Karpas-422 (cell line): Measurements from ENCODE around the gene GSK3A. TPM values are rescaled to one million over a fixed set of nuclear protein-coding genes. Genes with fewer than 3 reads are reported as not detected.
"Not testable (repeated sequence)": the region's sequence is repeated elsewhere in the genome, so short reads cannot be mapped to it uniquely, and the experiment has no call there.

Experiments used
- DNase-seq: peaks from one replicate; pipeline ENCODE4 v3.0.0-alpha.2; 2015
- H2AFZ ChIP-seq: fragments of 200-600 bp; sonication (generic); 2 replicates; pipeline ENCODE4 v1.6.1; 2014; ENCODE audit warnings: antibody characterized with exemption, low read length, mixed read lengths
- H3K27ac ChIP-seq: fragments of 200-600 bp; sonication (generic); 2 replicates; pipeline ENCODE4 v1.5.1; 2014; ENCODE audit warnings: mild to moderate bottlenecking, low read length, moderate library complexity
- H3K27me3 ChIP-seq: fragments of 200-600 bp; sonication (generic); 2 replicates; pipeline ENCODE4 v1.6.1; 2014; ENCODE audit warnings: low read length, mixed read lengths
- H3K36me3 ChIP-seq: fragments of 200-600 bp; sonication (generic); 2 replicates; pipeline ENCODE4 v1.6.1; 2014; ENCODE audit warnings: low read length, mixed read lengths; ENCODE audit not compliant: insufficient read depth
- H3K4me1 ChIP-seq: fragments of 200-600 bp; sonication (generic); 2 replicates; pipeline ENCODE4 v1.6.1; 2014; ENCODE audit warnings: mild to moderate bottlenecking, low read length, mixed read lengths
- H3K4me2 ChIP-seq: fragments of 200-600 bp; sonication (generic); 2 replicates; pipeline ENCODE4 v1.6.1; 2014; ENCODE audit warnings: low read length, low read depth, mild to moderate bottlenecking; ENCODE audit not compliant: poor library complexity, severe bottlenecking
- H3K4me3 ChIP-seq: fragments of 200-600 bp; sonication (generic); 2 replicates; pipeline ENCODE4 v1.5.1; 2014; ENCODE audit warnings: mild to moderate bottlenecking, antibody characterized with exemption, low read length, mixed read lengths
- H3K79me2 ChIP-seq: fragments of 200-600 bp; sonication (generic); 2 replicates; pipeline ENCODE4 v1.6.1; 2014; ENCODE audit warnings: mild to moderate bottlenecking, low read length, mixed read lengths
- H3K9ac ChIP-seq: fragments of 200-600 bp; sonication (generic); 2 replicates; pipeline ENCODE4 v1.6.0; 2014; ENCODE audit warnings: low read length
- H3K9me2 ChIP-seq: fragments of 200-600 bp; sonication (generic), shearing (Covaris generic); replicated peaks from 2 replicates; pipeline ENCODE4 v1.6.0; 2014; ENCODE audit warnings: mild to moderate bottlenecking, low read length, moderate library complexity; ENCODE audit not compliant: insufficient read depth
- H3K9me3 ChIP-seq: fragments of 300-700, 200-600 bp; sonication (generic); 2 replicates; pipeline ENCODE4 v1.6.1; 2014; ENCODE audit warnings: low read length, mixed read lengths
- H4K20me1 ChIP-seq: fragments of 200-600 bp; sonication (generic); 2 replicates; pipeline ENCODE4 v1.6.1; 2014; ENCODE audit warnings: mild to moderate bottlenecking, antibody characterized with exemption, low read length, low read depth; ENCODE audit not compliant: insufficient read depth
- total RNA-seq: library from RNA; depleted of rRNA; stranded (reverse); fragments of >200 nt; shearing (Covaris generic); gene quantifications from 2 replicates; pipeline ENCODE4 v1.2.3, GENCODE V29; 2014; ENCODE audit warnings: low replicate concordance

GSK3A gene
- total RNA-seq, 1 experiment from 2014 or later, result 29.3 TPM

DNA sequence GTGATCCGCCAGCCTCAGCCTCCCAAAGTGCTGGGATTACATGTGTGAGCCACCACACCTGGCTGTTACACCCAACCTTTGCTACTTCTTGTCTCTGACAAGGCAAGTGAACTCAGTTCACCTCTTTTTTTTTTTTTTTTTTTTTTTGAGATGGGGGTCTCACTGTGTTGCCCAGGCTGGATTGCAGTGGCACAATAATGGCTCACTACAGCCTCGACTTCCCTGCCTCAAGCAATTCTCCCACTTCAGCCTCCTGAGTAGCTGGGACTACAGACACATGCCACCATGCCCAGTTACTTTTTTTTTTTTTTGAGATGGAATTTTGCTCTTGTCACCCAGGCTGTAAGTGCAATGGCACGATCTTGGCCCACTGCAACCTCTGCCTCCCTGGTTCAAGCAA, 15.4 kb upstream of the GSK3A start:
- not testable (repeated sequence) for H3K36me3 ChIP-seq, H3K4me2 ChIP-seq, DNase-seq, H3K27ac ChIP-seq, H4K20me1 ChIP-seq, H3K9me2 ChIP-seq, H3K27me3 ChIP-seq, H3K9me3 ChIP-seq, H2AFZ ChIP-seq, H3K9ac ChIP-seq, H3K4me3 ChIP-seq
- peaks cover 13% of the 10 kb centered on the region for H3K4me1 ChIP-seq
- H3K79me2 ChIP-seq, result peaks cover 19% of the 10 kb centered on the region

- H3K27ac ChIP-seq, result no peak overlapping the region
- H3K4me2 ChIP-seq, result peak overlapping the region; percentile 93
- H2AFZ ChIP-seq, result peak overlapping the region; percentile 20; the same call in 1 of the 2 replicates
- peak overlapping the region; percentile 80 for H3K9ac ChIP-seq
- no peak for DNase-seq
- H3K9me2 ChIP-seq, result no peaks in the 10 kb centered on the region
- H3K4me3 ChIP-seq, result peak overlapping the region; percentile 99
- H3K4me1 ChIP-seq, result peaks cover 26% of the 10 kb centered on the region
- H3K27me3 ChIP-seq, result no peaks in the 10 kb centered on the region
- peaks cover 34% of the 10 kb centered on the region for H3K79me2 ChIP-seq
- H3K9me3 ChIP-seq, result no peaks in the 10 kb centered on the region
- 0 out of 2 replicates have a peak, but pooled peaks cover 3% of the 10 kb centered on the region for H3K36me3 ChIP-seq
- H4K20me1 ChIP-seq, result peaks cover 13% of the 10 kb centered on the region
These were observed 13.7 kb upstream of the GSK3A start for GRCh38 chr19:42255766-42256745.

DNA sequence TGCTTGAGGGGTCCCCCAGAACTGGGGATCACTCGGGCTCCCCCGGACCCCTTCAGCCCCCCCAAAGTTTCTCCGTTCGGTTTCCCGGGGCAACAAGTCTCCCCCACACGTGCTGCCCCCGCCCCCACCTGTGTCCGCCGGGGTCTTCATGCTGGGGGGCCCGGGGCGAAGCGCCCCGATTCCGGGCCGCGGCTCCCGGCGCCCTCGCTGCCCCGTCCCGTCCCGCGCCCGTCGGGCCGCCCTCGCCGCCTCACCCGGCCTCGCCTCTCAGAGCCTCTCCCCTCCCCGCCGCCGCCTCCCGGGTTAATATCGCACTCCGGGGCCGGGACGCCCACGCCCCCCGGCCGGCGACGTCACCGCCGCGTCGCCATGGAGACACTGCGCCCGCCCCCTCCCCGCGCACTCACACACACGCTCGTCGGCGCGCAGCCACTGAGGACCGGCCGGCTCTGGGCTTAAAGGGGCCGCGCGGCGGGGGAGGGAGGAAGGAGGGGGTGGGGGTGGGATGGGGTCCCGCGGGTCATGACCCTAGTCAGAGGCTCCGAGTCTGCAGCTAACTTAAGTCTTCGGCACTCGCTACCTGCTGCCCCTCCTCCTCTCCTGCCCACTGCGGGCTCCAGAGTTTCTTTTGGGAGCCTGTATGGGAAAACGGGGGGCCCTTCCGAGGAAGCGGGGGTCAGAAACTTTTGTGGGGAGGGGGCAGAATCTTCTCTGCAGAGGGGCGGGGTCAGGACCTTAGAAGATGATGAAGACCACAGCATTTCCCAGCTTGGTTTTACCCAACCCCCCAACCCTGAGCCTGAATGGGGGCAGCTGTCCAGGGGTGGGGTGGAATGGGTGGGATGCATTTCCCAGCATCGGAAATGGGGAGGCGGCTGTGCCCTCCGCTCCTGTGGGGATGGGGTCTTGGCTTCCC, 12.7 kb upstream of the GSK3A start, which contains the start of gene ERF:
Gene ERF, minus strand, starts transcription at position 279 of the 916 bp plus-strand sequence. Its CDS starts 129 bp downstream, at position 150.
- Histone ChIP-seq H3K4me3 (peak within 1 kb of the TSS; percentile 99), H3K27ac (peak within 1 kb of the TSS; percentile 89), H3K9me3 (no peaks in the 10 kb centered on the region)

DNA sequence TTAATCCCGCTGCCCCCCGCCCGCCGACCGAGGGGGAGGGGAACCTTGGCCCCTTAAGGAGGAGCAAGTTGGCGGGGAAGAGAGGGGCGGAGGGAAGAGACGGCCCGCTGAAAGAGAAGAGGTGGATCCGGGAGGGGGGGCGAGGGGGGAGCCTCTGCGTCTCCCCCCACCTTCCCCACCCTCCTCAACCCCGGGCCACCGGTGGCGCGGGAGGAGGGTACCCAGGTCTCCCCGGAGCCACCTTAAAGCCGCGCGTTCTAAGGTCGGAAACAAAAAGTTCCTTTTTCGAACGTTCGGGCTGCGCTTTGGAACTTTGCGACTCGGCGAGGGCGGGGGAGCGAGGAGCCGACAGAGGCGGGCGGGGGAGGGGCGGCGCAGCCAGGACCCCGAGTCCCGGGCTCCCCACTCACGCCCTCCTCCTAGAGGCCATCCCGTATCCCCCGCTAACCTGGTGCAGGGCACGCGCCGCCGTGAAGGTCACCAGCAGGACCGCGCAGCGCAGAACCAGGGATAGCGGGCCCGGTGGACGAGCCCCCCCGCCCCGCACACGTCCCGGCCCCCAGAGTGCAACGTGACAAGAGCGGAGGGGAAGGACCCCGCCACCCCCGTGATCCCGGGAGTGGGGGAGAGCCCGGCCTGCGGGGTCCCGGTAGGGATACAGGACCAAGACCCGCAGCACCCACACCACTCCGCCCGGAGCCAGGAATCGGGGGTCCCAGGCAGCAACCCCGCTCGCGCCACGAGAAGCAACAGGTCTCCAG, 11.9 kb upstream of the GSK3A start:
- peak; percentile 93 for DNase-seq
- Histone ChIP-seq H3K4me1 (peaks cover 26% of the 10 kb centered on the region), H3K9me2 (no peaks in the 10 kb centered on the region), H3K27me3 (no peaks in the 10 kb centered on the region), H3K4me3 (peak overlapping the region; percentile 99), H3K79me2 (peaks cover 43% of the 10 kb centered on the region), H3K9me3 (no peaks in the 10 kb centered on the region), H4K20me1 (peaks cover 18% of the 10 kb centered on the region), H3K27ac (peak overlapping the region; percentile 89), H3K36me3 (0 out of 2 replicates have a peak, but pooled peaks cover 7% of the 10 kb centered on the region), H3K4me2 (peak overlapping the region; percentile 84), H3K9ac (peak overlapping the region; percentile 99), H2AFZ (no peak overlapping the region)

More for the DNA sequence above, 12.7 kb upstream of the GSK3A start, which contains the start of gene ERF:
- Histone ChIP-seq H3K79me2 (peaks cover 43% of the 10 kb centered on the region), H3K36me3 (0 out of 2 replicates have a peak, but pooled peaks cover 7% of the 10 kb centered on the region), H3K9me2 (no peaks in the 10 kb centered on the region), H3K27me3 (no peaks in the 10 kb centered on the region), H2AFZ (peak within 1 kb of the TSS; percentile 20; the same call in 1 of the 2 replicates), H3K4me2 (peak within 1 kb of the TSS; percentile 93), H3K4me1 (peaks cover 26% of the 10 kb centered on the region), H4K20me1 (peaks cover 18% of the 10 kb centered on the region), H3K9ac (peak within 1 kb of the TSS; percentile 99)
- DNase-seq, result peak; percentile 96

- H4K20me1 ChIP-seq, result peaks cover 18% of the 10 kb centered on the region
- H3K4me1 ChIP-seq, result peaks cover 26% of the 10 kb centered on the region
- H3K4me3 ChIP-seq, result peak overlapping the region; percentile 99
- peaks cover 43% of the 10 kb centered on the region for H3K79me2 ChIP-seq
- H2AFZ ChIP-seq, result no peak overlapping the region
- H3K9me3 ChIP-seq, result no peaks in the 10 kb centered on the region
- H3K9ac ChIP-seq, result peak overlapping the region; percentile 99
- H3K9me2 ChIP-seq, result no peaks in the 10 kb centered on the region
- H3K4me2 ChIP-seq, result peak overlapping the region; percentile 86
- 0 out of 2 replicates have a peak, but pooled peaks cover 7% of the 10 kb centered on the region for H3K36me3 ChIP-seq
- H3K27ac ChIP-seq, result peak overlapping the region; percentile 89
- H3K27me3 ChIP-seq, result no peaks in the 10 kb centered on the region
- peak; percentile 75 for DNase-seq
These were observed 11.1 kb upstream of the GSK3A start for GRCh38 chr19:42253245-42254088.

DNA sequence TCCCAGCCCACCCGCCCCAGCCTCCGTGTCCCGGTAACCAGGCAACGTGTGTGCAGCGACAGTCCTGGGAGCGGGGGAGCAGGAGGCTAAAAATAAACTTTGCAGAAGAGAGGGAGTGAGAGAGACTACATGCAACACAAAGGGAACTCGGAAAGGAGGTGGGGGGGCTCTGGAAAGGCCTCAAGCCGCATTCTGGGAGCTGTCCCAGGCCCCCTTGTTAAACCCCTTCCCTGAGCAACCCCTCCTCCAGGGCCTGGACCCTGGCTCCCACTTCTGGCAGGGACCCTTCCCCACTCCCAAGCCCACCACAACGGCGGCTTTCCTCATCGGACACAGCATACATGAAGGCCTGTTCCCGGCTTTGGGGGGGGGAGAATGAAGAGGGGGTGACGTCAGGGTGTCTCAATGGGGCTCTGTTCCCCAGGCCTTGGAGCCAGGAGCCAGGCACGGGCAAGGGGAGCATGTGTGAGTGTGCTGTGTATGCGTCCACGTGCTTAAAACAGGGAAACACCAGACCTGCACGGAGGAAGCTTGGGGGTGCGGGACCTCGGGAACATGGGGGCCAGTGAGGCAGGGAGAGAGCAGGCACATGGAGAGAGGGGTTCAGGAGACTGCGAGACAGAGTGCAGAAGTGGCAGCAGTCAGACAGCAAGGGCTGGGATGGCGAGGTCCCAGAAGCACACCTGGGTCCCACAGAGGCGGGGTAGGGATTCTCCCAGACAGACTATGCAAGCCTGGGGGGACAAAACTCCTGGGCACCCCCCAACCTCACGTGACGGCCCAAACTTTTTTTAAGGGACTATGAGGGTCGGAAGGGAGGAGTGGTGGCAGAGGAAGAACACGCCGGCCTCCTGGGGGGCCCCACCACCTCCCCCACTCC, 10.2 kb upstream of the GSK3A start:
- no peak for DNase-seq
- Histone ChIP-seq H3K9ac (peak overlapping the region; percentile 92), H3K4me3 (peak overlapping the region; percentile 99), H3K79me2 (peaks cover 43% of the 10 kb centered on the region), H2AFZ (no peak overlapping the region), H3K27me3 (no peaks in the 10 kb centered on the region), H4K20me1 (peaks cover 18% of the 10 kb centered on the region), H3K9me3 (no peaks in the 10 kb centered on the region), H3K36me3 (0 out of 2 replicates have a peak, but pooled peaks cover 7% of the 10 kb centered on the region), H3K4me2 (peak overlapping the region; percentile 86), H3K9me2 (no peaks in the 10 kb centered on the region), H3K4me1 (peaks cover 26% of the 10 kb centered on the region), H3K27ac (peak overlapping the region; percentile 89)
